Esophagus squamous epithelium (tissue), 5 donors: Measurements from ENCODE around the gene RNF13. TPM values are rescaled to one million over a fixed set of nuclear protein-coding genes. Genes with fewer than 3 reads are reported as not detected.

Experiments
- DNase-seq: peaks from one replicate; lab custom pipeline; 2025; lab: John Stamatoyannopoulos, UW
- H3K27ac ChIP-seq, 4 donors: fragments of 200-600 bp; sonication (generic); one replicate each; pipeline ENCODE4 v1.5.1; 2016 to 2019; ENCODE audit warnings: mild to moderate bottlenecking in 1 of 4
- H3K27me3 ChIP-seq, 4 donors: fragments of 200-600 bp; sonication (generic); 1 replicate in 3 of 4; 2 replicates in 1 of 4; pipeline versions ENCODE4 v1.5.1 to v1.6.0; 2017 to 2021; ENCODE audit warnings: antibody characterized with exemption in 1 of 4
- H3K36me3 ChIP-seq, 3 donors: fragments of 200-600 bp; sonication (generic); one replicate each; pipeline ENCODE4 v1.5.1; 2016 to 2019
- H3K4me1 ChIP-seq, 3 donors: fragments of 200-600 bp; sonication (generic); one replicate each; pipeline ENCODE4 v1.5.1; 2017 to 2019
- H3K4me3 ChIP-seq, 4 donors: fragments of 200-600 bp; sonication (generic); 1 replicate in 3 of 4; 2 replicates in 1 of 4; pipeline ENCODE4 v1.5.1; 2016 to 2019; ENCODE audit warnings: mild to moderate bottlenecking in 2 of 4, moderate library complexity in 1 of 4
- H3K9me3 ChIP-seq, 3 donors: fragments of 200-600 bp; sonication (generic); one replicate each; pipeline ENCODE4 v1.5.1; 2016 to 2019
- CTCF ChIP-seq, 6 experiments: fragments of 450-650 bp in 4 of 6; fragments of 200-600 bp in 2 of 6; sonication (generic) in 2 of 6; IDR thresholded peaks; one replicate each; pipeline ENCODE4 v1.5.1; 2016 to 2019; ENCODE audit warnings: antibody characterized with exemption in 6 of 6, mild to moderate bottlenecking in 4 of 6, moderate library complexity in 4 of 6
- POLR2A ChIP-seq, 4 donors: fragments of 450-650 bp; IDR thresholded peaks; one replicate each; pipeline ENCODE4 v1.6.1; 2017; ENCODE audit warnings: antibody characterized with exemption in 4 of 4, mild to moderate bottlenecking in 4 of 4, moderate library complexity in 3 of 4
- WGBS, 2 donors: methylation state at CpG; one replicate each; pipeline ENCODE4 v1.1.5; 2018; 5-methylcytosine and 5-hydroxymethylcytosine counted together
- intact Hi-C: fragments of 100-400 bp; cut with DNase I; formaldehyde crosslinking; loops from one replicate; pipeline ENCODE4 v1.15.0; 2022
- small RNA-seq, 4 donors: library from RNA; depleted of rRNA; stranded (forward); fragments of <200 nt; gene quantifications; one replicate each; pipeline ENCODE3, GENCODE V24; 2016
- total RNA-seq, 4 donors: library from RNA; depleted of rRNA; stranded (reverse); fragments of >200 nt; gene quantifications; one replicate each; pipeline ENCODE4 v1.1.0, GENCODE V29; 2016
- donor health status: DM: yes; HTN: yes; CAD: no.

The RNF13 gene
- total RNA-seq, 4 donors from 2014 or later, result 17.4 to 70.4 (median 45.8) TPM

- no peak for DNase-seq
- no peaks in the 10 kb centered on the region for H3K27me3 ChIP-seq
- H3K4me1 ChIP-seq, result no peaks in the 10 kb centered on the region
- no peak for TF ChIP-seq CTCF (IDR thresholded peaks at IDR 0.05)
- no peak for TF ChIP-seq POLR2A (IDR thresholded peaks at IDR 0.05)
- H3K36me3 ChIP-seq, result no peaks in the 10 kb centered on the region
- no peak overlapping the region for H3K27ac ChIP-seq
- 84% methylated on average over 4 of the region's 4 CpGs for WGBS, 2 donors
- intact Hi-C loops, result no loop called here
- no peak overlapping the region for H3K4me3 ChIP-seq
- peaks cover 0 to 10% (median 5%) of the 10 kb centered on the region in 3 donors for H3K9me3 ChIP-seq
Measured at GRCh38 chr3:149999421-149999820, 186.4 kb downstream of the RNF13 start.

GRCh38 chr3:150000641-150001040 is 187.6 kb downstream of the RNF13 start:
- H3K4me1 ChIP-seq, result no peaks in the 10 kb centered on the region
- H3K9me3 ChIP-seq, result no peaks in the 10 kb centered on the region
- no peak overlapping the region for H3K4me3 ChIP-seq
- no peaks in the 10 kb centered on the region for H3K36me3 ChIP-seq
- H3K27me3 ChIP-seq, result no peaks in the 10 kb centered on the region
- intact Hi-C loops, result no loop called here
- no peak for DNase-seq
- TF ChIP-seq POLR2A (IDR thresholded peaks at IDR 0.05), result no peak
- TF ChIP-seq CTCF (IDR thresholded peaks at IDR 0.05), result no peak
- H3K27ac ChIP-seq, result no peak overlapping the region

GRCh38 chr3:150005243-150006112 is 192.5 kb downstream of the RNF13 start:
- H3K36me3 ChIP-seq, result no peaks in the 10 kb centered on the region
- H3K4me1 ChIP-seq, result no peaks in the 10 kb centered on the region
- H3K9me3 ChIP-seq, result no peaks in the 10 kb centered on the region
- WGBS, 2 donors, result 57 to 72% methylated on average over 4 of the region's 4 CpGs
- no peak for TF ChIP-seq POLR2A (IDR thresholded peaks at IDR 0.05)
- no peak for TF ChIP-seq CTCF (IDR thresholded peaks at IDR 0.05)
- no peaks in the 10 kb centered on the region for H3K27me3 ChIP-seq
- H3K4me3 ChIP-seq, result no peak overlapping the region
- no peak overlapping the region for H3K27ac ChIP-seq
- intact Hi-C loops, result no loop called here
- DNase-seq, result no peak

- Histone ChIP-seq H3K9me3 (no peaks in the 10 kb centered on the region), H3K27me3 (no peaks in the 10 kb centered on the region), H3K27ac (no peak overlapping the region), H3K4me1 (no peaks in the 10 kb centered on the region), H3K36me3 (no peaks in the 10 kb centered on the region), H3K4me3 (no peak overlapping the region)
- intact Hi-C loops, result no loop called here
- DNase-seq, result no peak
- TF ChIP-seq POLR2A (IDR thresholded peaks at IDR 0.05) (no peak), CTCF (IDR thresholded peaks at IDR 0.05) (no peak)
Measured at GRCh38 chr3:150006794-150007193, 193.8 kb downstream of the RNF13 start.

Small RNA genes lying within 50 kb of the gene (small RNA-seq; reads per million reads assigned to genes)
- gene RNU6-507P, result 0 reads per million in 4 donors
- gene RNU6-720P, result 0 reads per million in 4 donors

Other genes starting within 250 kb of the RNF13 start
- gene WWTR1, start 155.2 kb upstream of the RNF13 start, total RNA-seq, result 100 to 1,000 TPM in 1 of 4 donors, 10 to 100 TPM in 3; 35.7 to 116 (median 39.6) TPM
- gene COMMD2, start 60.7 kb upstream of the RNF13 start, total RNA-seq, result 10 to 100 TPM; 11.1 to 29.2 (median 22.1) TPM
- gene ANKUB1, start 20.7 kb upstream of the RNF13 start, total RNA-seq, result not detected
- 10 to 100 TPM in 3 of 4 donors, 1 to 10 TPM in 1; 7.8 to 39.3 (median 26.6) TPM for gene PFN2, start 157.7 kb downstream of the RNF13 start, total RNA-seq